HG03066 (cell line): ENCODE measurements around the gene TXNDC15.
A peak's percentile ranks its signal among the peaks of the same experiment; 100 is the strongest.
"Not testable (repeated sequence)": the region's sequence is repeated elsewhere in the genome, so short reads cannot be mapped to it uniquely, and the experiment has no call there.

ENCODE experiments used
- ATAC-seq: cut with Tn5 transposase; IDR thresholded peaks from one replicate; pipeline ENCODE4 v1.9.1; 2021; ENCODE audit warnings: low read depth; ENCODE audit not compliant: unreplicated experiment

Gene TXNDC15

GRCh38 chr5:134873987-134874830, at the start of gene TXNDC15:
Gene TXNDC15 (plus strand): TSS chr5:134874371. CDS start chr5:134874428, 57 bp downstream.
- ATAC-seq: peak; percentile 75

GRCh38 chr5:134824681-134825080, 49.5 kb upstream of the TXNDC15 start:
- no peak for ATAC-seq

GRCh38 chr5:134825212-134825611, 49.0 kb upstream of the TXNDC15 start:
- no peak for ATAC-seq

GRCh38 chr5:134833340-134834032, 40.7 kb upstream of the TXNDC15 start:
- no peak for ATAC-seq

GRCh38 chr5:134835623-134836022, 38.5 kb upstream of the TXNDC15 start:
- ATAC-seq: no peak

- ATAC-seq: no peak
Observed at GRCh38 chr5:134837530-134838181, 36.5 kb upstream of the TXNDC15 start.

GRCh38 chr5:134838361-134838760, 35.8 kb upstream of the TXNDC15 start:
- ATAC-seq: not testable (repeated sequence)

GRCh38 chr5:134840811-134841210, 33.4 kb upstream of the TXNDC15 start:
- no peak for ATAC-seq

GRCh38 chr5:134844252-134844651, 29.9 kb upstream of the TXNDC15 start:
- no peak for ATAC-seq

GRCh38 chr5:134845335-134845851, 28.8 kb upstream of the TXNDC15 start:
- ATAC-seq: peak; percentile 9

GRCh38 chr5:134845852-134846640, 28.1 kb upstream of the TXNDC15 start, which contains the start of gene C5orf24:
Gene C5orf24 (plus strand): TSS chr5:134845968. CDS start chr5:134854901, 8,933 bp downstream.
- ATAC-seq: peak; percentile 89

GRCh38 chr5:134846641-134846960, 27.6 kb upstream of the TXNDC15 start:
- ATAC-seq: no peak

- ATAC-seq: not testable (repeated sequence)
Observed at GRCh38 chr5:134849434-134849933, 24.7 kb upstream of the TXNDC15 start.

- ATAC-seq: no peak
Observed at GRCh38 chr5:134851307-134851923, 22.8 kb upstream of the TXNDC15 start.

GRCh38 chr5:134856465-134856864, 17.7 kb upstream of the TXNDC15 start:
- ATAC-seq: not testable (repeated sequence)

GRCh38 chr5:134857401-134857800, 16.8 kb upstream of the TXNDC15 start:
- ATAC-seq: no peak

- ATAC-seq: no peak
Observed at GRCh38 chr5:134864707-134865106, 9.5 kb upstream of the TXNDC15 start.

GRCh38 chr5:134873494-134873893, 677 bp upstream of the TXNDC15 start:
- no peak for ATAC-seq

GRCh38 chr5:134874831-134875655, 872 bp downstream of the TXNDC15 start:
- ATAC-seq: peak; percentile 31
